Lung (tissue), 12 donors: ENCODE results near the gene FGF12. TPM values are rescaled to one million over a fixed set of nuclear protein-coding genes. Genes with fewer than 3 reads are reported as not detected.
A peak's percentile ranks its signal among the peaks of the same experiment; 100 is the strongest.

Experiments used
- ATAC-seq: fragments of 200-7000 bp; cut with Tn5 transposase; one replicate; pipeline ENCODE4 v1.9.1; 2020; ENCODE audit warnings: moderate number of reproducible peaks; ENCODE audit not compliant: insufficient read depth, low FRiP score
- DNase-seq, 3 donors: peaks; one replicate each; pipeline ENCODE4 v3.0.0-alpha.2; 2013 to 2017
- H3K27ac ChIP-seq, 2 donors: one replicate each; pipeline ENCODE4 v1.5.1; 2013; ENCODE audit warnings: mild to moderate bottlenecking in 2 of 2, moderate library complexity in 2 of 2, control low read depth in 1 of 2, inconsistent platforms in 1 of 2, low read depth in 1 of 2, low read length in 1 of 2
- H3K27me3 ChIP-seq, 3 donors: one replicate each; pipeline ENCODE4 v1.5.1; 2013; ENCODE audit warnings: low read length in 2 of 3; ENCODE audit not compliant: control insufficient read depth in 3 of 3, insufficient read depth in 3 of 3
- H3K36me3 ChIP-seq, 4 donors: one replicate each; pipeline ENCODE4 v1.5.1; 2013; ENCODE audit warnings: low read length in 4 of 4, mild to moderate bottlenecking in 1 of 4, moderate library complexity in 1 of 4; ENCODE audit not compliant: control insufficient read depth in 4 of 4, insufficient read depth in 4 of 4
- H3K4me1 ChIP-seq, 5 donors: one replicate each; pipeline ENCODE4 v1.5.1; 2013; ENCODE audit warnings: low read length in 5 of 5, mild to moderate bottlenecking in 2 of 5, moderate library complexity in 1 of 5; ENCODE audit not compliant: control insufficient read depth in 5 of 5, insufficient read depth in 5 of 5
- H3K4me3 ChIP-seq: one replicate; pipeline ENCODE4 v1.5.1; 2013; ENCODE audit warnings: mild to moderate bottlenecking, control low read depth, moderate library complexity
- H3K9ac ChIP-seq, 2 donors: one replicate each; pipeline ENCODE4 v1.5.1; 2013; ENCODE audit warnings: low read length in 2 of 2, control low read depth in 1 of 2; ENCODE audit not compliant: insufficient read depth in 1 of 2
- H3K9me3 ChIP-seq, 4 donors: one replicate each; pipeline ENCODE4 v1.5.1; 2013; ENCODE audit warnings: low read length in 3 of 4, mild to moderate bottlenecking in 1 of 4, moderate library complexity in 1 of 4; ENCODE audit not compliant: control insufficient read depth in 4 of 4, insufficient read depth in 3 of 4
- WGBS, 2 donors: extraction: QIAGEN DNeasy Blood & Tissue Kit; methylation state at CpG; one replicate each; pipeline ENCODE4 v1.1.7; 2013; 5-methylcytosine and 5-hydroxymethylcytosine counted together
- polyA plus RNA-seq, 2 donors: library from polyadenylated mRNA; stranded (reverse); fragments of 200-250 nt; gene quantifications; one replicate each; pipeline ENCODE4 v1.2.1, GENCODE V29; 2013
- total RNA-seq, 2 donors: library from RNA; depleted of rRNA in 1 of 2; stranded (reverse); fragments of >200 nt in 1 of 2; gene quantifications; one replicate each; pipeline ENCODE4 v1.2.1, GENCODE V29; 2014 to 2021
- TF ChIP-seq, protein P1 (sequence below): IDR thresholded peaks from 2 replicates; pipeline ENCODE4 v1.5.1; 2012; ENCODE audit warnings: mild to moderate bottlenecking; ENCODE audit errors: control extremely low read depth, extremely low read depth
- donor health status: control.
- donor health status: control.
- donor health status: Bipolar disorder and iron deficiency.
- donor health status: healthy.
- donor health status: DM: yes; HTN: yes; CAD: no.

Gene FGF12
- total and polyA plus RNA-seq, 4 donors = 0.23 to 6.0 (median 1.7) TPM

DNA sequence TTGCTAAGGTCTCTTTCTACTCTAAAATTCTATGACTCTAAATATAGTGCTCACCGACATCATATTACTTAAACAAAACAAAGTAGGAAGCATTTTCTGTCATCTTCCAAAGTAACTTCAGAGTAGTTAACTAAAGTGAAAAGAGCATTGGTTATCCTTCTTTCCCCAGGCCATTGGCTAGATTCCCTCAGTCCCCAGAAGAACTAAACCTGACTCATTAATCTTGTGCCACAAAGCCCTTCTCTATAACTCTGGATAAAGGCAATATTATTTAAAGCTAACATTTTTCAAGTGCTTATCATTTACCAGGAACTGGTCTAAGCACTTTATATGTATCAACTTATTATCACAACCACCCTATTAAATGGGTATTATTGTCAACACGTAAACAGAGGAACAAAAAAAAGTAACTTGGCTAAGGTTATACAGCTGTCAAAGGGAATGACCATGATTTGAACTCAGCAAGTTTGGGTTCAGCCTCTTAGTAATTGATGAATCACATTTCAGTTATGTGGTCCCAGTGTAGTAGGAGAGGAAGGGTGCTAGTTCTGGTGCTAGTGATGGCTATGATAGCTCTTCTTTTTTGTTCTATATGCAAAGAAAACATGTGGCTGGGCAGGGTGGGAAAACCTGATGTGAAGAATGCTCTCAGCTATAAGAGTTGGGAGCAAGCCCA lies 304.9 kb downstream of the FGF12 start:
- Histone ChIP-seq H3K4me1 (peaks cover 0 to 3% (median 0%) of the 10 kb centered on the region in 5 donors), H3K4me3 (no peak overlapping the region), H3K9me3 (no peaks in the 10 kb centered on the region), H3K36me3 (no peaks in the 10 kb centered on the region), H3K9ac (no peak overlapping the region), H3K27ac (peak overlapping the region in 1 of 2 donors; percentile 6), H3K27me3 (no peaks in the 10 kb centered on the region)
- ATAC-seq (no peak), DNase-seq (no peak)
- TF ChIP-seq, protein P1, sequence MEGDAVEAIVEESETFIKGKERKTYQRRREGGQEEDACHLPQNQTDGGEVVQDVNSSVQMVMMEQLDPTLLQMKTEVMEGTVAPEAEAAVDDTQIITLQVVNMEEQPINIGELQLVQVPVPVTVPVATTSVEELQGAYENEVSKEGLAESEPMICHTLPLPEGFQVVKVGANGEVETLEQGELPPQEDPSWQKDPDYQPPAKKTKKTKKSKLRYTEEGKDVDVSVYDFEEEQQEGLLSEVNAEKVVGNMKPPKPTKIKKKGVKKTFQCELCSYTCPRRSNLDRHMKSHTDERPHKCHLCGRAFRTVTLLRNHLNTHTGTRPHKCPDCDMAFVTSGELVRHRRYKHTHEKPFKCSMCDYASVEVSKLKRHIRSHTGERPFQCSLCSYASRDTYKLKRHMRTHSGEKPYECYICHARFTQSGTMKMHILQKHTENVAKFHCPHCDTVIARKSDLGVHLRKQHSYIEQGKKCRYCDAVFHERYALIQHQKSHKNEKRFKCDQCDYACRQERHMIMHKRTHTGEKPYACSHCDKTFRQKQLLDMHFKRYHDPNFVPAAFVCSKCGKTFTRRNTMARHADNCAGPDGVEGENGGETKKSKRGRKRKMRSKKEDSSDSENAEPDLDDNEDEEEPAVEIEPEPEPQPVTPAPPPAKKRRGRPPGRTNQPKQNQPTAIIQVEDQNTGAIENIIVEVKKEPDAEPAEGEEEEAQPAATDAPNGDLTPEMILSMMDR = no peak
- 81 to 83% methylated on average over 2 of the region's 2 CpGs for WGBS, 2 donors

DNA sequence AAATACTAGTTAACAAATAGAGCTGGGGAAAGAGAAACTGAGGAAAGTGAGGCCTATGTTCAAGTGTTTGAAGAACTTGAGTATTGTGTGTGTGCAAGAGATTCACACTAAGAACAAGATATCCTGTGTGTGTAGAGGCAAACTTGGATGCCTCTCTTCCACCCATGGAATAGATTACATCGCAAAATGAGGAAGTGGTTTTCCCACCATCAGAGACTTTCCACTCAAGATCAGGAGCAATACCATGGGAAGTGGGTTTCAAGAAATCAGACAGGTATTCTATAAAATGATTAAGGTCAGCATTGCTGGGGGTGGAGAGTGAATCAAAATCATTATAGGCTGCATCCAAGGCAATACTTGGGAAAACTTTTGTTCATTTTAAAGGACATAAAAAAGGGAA lies 308.0 kb downstream of the FGF12 start:
- peaks cover 0 to 2% (median 0%) of the 10 kb centered on the region in 3 donors for H3K27me3 ChIP-seq
- H3K9ac ChIP-seq = no peak overlapping the region
- ATAC-seq (no peak), DNase-seq (no peak)
- WGBS, 2 donors = 56 to 70% methylated on average over 1 of the region's 1 CpG
- TF ChIP-seq, protein P1 = no peak
- H3K4me1 ChIP-seq = peaks cover 0 to 3% (median 0%) of the 10 kb centered on the region in 5 donors
- no peak overlapping the region for H3K27ac ChIP-seq
- no peaks in the 10 kb centered on the region for H3K36me3 ChIP-seq
- no peaks in the 10 kb centered on the region for H3K9me3 ChIP-seq
- H3K4me3 ChIP-seq = no peak overlapping the region

DNA sequence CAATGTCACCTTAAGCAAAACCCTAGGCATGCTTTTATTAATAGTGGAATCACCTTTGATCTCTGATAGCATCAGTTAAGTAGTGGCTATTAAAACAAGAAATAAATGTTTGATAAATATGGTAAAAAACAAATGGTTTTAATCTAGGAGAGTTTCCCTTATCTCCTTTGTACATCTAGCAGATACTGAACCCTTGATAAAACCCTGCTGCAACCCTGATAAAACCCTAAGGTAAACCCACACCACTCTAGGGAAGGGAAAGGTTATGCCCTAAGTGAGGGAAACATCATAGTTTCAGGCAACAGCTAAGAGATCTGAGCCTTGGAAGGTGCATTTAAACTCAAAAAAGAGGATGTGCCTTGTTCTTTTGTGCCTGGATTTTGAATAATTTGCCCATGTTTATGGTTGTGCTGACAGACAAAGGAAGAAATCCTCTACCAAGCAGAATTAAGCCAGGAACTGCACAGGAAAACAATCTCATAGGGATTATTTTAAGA lies 309.7 kb downstream of the FGF12 start:
- Histone ChIP-seq H3K27ac (no peak overlapping the region), H3K4me1 (peaks cover 0 to 3% (median 0%) of the 10 kb centered on the region in 5 donors), H3K36me3 (no peaks in the 10 kb centered on the region), H3K9ac (no peak overlapping the region), H3K4me3 (no peak overlapping the region), H3K27me3 (peaks cover 0 to 5% (median 4%) of the 10 kb centered on the region in 3 donors), H3K9me3 (no peaks in the 10 kb centered on the region)
- TF ChIP-seq, protein P1 = no peak
- ATAC-seq = no peak
- DNase-seq = no peak
